ENCODE results near the gene SLC35B2.

GRCh38 chr6:44300292-44300823, 43.0 kb upstream of the SLC35B2 start:
- TF ChIP-seq GATA2 (IDR thresholded peaks at IDR 0.05; ENCODE audit: low read depth, low read length): no peak
- TF ChIP-seq GATA3 (IDR thresholded peaks at IDR 0.05; ENCODE audit: low read depth, low read length): no peak
